Myocyte (in vitro differentiated cells): ENCODE measurements around the gene GINS1. TPM values are rescaled to one million over a fixed set of nuclear protein-coding genes. Genes with fewer than 3 reads are reported as not detected.
"Not testable (repeated sequence)": the region's sequence is repeated elsewhere in the genome, so short reads cannot be mapped to it uniquely, and the experiment has no call there.

Experiments
- DNase-seq: peaks from one replicate; pipeline ENCODE4 v3.0.0-alpha.2; 2012; ENCODE audit warnings: low read depth
- total RNA-seq: library from RNA; depleted of rRNA; stranded (reverse); fragments of >200 nt; gene quantifications from 2 replicates; pipeline ENCODE4 v1.2.3, GENCODE V29; 2014

Gene GINS1
- total RNA-seq, 1 donor from 2014 or later, result 2.2 TPM

DNA sequence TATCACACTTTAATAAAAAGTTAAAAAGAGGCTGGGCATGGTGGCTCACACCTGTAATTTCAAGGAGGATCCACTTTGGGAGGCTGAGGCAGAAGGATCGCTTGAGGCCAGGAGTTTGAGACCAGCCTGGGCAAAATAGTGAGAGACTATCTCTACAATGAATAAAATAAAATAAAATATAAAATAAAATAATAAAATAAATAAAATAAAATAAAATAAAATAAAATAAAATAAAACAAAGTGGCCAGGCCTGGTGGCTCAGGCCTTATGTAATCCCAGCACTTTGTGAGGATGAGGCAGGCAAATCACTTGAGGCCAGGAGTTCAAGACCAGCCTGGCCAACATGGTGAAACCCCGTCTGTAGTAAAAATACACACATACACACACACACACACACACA, 65.8 kb downstream of the GINS1 start:
- not testable (repeated sequence) for DNase-seq

DNA sequence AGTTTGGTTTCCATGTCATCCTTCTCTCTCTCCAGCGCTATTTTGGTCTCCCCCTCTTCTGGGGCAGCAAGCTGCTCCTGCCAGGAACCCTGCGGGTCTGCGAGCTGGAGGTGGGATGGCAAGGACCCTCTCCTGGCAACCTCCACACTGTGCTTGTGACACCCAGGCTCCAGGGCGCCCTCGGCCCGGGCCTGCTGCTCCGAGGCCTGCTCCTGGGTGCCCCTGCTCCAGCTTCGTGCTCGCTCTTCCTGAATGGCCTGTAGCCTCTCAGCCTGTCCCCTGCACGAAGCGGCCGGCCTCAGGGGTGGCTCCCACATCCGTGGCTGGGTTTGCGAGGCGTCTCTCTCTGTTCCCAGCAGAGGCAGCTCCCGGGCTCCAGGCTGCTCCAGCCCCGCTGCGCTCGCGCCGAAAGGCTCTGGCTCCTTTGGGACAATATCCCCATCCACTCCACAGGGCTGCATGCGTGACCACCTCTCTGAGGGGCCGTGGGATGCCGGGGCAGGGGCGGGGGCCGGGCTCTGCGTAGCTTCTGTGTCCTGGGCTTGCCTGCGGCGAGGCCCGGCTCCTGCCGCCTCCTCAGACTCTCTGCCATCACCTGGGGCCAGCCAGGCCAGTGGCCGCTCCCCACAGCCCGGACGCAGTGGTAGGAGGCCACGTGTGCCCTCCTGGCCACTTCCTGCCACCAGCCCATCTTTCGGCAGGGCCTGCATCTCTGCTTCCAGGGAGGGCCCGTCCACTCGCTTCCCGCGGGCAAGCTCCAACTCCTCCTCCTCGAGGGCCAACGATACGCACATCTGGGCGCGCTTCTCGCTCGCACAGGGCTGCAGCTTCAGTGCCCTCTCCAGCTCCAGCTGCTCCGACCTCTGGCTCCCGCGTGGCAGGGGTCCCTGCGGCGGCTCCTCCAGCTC, 68.9 kb downstream of the GINS1 start:
- DNase-seq, result no peak

DNA sequence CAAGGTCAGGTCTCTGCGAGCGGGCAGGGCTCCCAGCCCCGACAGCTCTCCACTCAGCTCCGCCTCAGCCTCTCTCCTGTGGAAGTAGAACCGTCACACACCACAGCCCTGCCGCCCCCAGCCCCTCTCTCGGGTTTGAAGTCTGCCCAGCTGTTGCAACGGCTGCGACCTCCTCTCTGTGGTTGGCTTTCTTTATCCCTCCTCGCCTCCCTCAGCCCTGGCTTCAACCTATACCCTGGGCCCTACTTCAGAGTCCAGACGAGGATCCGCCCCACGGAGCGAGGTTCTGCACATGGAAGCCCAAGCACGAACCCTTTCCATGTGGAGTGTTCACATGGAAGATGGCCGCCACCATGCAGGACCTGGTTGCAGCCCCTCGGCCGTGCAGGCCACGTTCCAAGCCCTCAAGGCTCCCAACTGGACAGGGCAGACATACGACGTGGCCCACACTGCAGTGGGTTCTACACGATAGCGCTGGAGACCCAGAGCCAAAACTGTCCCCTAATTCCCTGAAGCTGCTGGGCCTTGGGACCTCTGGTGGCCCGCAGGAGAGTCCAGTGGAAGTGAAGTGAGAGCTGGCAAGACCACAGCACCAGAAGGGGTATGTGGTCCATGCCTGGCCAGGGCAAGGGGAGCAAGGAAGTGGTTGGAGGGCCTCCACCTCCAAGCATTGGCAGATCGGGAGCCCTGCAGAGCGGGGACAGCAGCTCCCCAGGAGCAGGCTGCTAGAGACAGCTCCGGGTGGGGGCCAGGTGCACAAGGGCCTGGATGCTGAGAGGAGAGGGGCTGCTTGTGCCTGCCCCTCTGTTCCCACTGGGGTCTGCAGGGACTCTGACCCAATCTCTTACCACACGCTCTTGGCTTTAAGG, 69.8 kb downstream of the GINS1 start:
- no peak for DNase-seq

DNA sequence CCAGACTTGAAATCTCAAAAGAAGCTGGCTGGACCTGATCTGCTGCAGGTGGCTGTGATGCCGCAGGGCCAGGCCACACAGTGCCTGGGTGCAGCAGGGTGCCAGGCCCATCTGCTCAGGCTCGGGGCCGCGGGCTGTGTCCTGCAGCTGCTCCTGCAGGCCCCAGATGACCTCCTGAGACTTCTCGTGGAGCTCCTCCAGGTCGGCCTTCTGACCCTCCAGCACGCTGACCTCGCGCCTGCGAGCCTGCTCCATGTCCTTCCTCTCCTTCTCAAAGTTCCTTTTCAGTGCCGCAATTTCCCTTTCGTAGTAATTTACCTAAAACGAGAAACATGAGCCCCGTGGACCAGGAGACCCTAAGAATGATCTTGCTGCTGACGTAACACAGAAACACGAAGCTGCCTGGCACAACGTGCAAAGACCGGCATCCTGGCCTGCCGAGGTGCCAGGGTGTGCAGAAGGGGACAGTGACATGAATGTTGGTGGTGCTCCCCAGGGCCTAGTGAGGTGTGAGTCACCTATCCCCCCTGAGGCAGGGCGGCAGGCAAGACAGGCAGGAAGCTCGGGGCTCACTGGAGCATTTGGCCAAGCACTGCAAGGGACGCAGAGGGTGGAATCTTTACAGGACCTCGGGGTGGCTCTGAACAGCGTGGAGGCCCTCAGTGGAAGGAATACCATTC, 71.6 kb downstream of the GINS1 start:
- no peak for DNase-seq

DNA sequence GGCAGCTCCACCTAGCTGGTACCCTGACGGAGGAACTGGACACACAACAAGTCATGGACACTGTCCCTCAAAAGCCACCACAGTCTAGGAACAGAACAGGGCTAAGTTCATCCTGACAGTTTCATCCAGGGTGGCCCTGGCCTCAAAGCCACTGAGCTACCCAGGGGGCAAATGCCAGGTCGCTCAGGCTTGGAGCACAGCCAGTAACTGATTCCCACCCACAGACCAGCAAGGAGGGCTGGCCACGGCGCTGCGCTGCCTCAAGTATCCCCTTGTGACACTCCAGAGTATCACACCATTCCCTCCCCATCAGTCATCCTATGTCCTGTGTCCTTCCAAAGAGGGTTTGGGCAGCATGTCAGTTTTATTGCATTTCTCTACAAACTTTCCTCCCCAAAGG, 72.2 kb downstream of the GINS1 start:
- DNase-seq, result no peak

DNA sequence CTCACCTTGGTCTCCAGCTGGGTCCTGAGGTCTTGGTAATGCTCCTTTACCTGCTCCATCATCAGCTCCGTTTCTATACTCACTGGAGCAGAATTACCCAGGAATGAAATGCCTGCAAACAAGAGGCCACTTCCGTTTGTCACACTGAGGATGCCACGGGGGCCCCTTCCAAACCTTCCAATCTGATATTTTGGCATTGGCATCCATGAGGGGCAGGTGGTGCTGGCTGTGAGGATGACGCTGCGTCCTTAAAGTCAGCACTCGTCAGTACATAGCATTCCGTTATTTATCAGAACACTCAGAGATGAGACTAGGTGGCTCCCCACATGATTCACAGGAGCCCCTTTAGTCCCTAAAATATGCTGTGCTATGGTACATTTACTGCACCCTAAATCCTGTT, 72.7 kb downstream of the GINS1 start:
- DNase-seq, result no peak

DNA sequence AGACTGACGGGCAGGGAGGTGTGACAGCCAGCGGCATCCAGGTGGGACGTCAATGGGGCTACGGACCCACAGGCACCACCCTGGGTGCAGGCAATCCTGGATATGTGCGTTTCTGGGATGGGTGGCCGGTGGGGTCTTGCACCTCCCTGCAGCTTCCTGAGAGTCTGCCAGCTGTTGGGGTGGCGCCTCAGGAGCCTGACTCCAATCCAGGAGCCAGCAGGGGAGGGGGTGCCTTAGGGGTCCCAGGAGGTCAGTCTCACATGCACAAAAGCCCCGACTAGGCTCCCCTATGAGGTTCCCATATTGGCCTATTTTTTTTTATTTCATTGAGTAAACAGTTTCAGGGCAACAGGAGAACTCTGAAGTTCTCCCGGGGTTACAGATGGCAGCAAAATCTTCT, 73.3 kb downstream of the GINS1 start:
- no peak for DNase-seq

DNA sequence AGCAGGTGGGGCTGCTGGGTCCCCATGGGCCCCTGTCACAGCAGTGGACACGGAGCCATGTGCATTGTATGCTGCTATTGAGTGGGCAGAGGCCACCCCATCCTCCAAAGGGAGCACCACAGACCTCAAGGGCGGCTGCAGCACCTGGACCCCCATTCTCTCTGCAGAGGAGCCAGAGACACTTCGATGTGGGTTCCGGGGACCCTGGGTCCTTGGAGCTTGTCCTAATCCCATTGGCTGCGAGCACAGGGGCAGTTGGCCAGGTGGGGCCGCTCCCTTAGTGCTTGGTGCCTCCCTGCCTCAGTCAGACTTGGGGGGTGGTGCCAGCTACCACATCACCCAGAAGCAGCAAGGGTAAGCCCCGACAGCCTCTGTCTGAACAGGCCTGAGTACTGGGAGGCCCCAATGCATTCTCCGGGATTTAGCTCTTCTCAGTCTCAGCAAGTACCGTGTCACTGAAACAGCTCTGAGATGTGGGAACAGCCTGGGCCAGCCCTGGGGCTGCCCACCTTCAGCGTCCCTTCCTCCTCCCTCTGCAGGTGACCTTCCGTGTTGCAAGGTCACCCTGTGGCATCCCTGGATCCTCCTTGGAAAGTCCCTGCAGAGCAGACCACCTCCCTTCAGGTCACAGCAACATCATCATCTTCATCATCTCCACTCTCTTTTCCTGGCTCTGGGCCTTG, 73.9 kb downstream of the GINS1 start:
- DNase-seq, result no peak

DNA sequence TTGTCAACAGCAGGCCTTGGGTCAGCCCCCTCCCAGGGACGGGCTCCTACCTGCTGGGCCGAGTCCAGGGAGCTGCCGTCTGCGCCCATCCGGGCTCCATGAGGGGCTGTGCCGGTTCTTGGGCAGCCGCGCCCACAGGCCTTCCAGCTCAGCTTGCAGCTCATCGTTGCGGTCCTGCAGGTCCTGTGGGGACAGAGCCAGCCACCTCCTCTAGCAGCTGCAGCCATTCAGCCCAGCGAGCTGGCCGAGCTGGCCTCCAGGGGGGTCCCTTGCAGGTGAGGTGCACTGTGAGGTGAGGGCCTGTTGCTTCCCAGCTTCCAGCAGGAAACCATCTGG, 74.4 kb downstream of the GINS1 start:
- no peak for DNase-seq

DNA sequence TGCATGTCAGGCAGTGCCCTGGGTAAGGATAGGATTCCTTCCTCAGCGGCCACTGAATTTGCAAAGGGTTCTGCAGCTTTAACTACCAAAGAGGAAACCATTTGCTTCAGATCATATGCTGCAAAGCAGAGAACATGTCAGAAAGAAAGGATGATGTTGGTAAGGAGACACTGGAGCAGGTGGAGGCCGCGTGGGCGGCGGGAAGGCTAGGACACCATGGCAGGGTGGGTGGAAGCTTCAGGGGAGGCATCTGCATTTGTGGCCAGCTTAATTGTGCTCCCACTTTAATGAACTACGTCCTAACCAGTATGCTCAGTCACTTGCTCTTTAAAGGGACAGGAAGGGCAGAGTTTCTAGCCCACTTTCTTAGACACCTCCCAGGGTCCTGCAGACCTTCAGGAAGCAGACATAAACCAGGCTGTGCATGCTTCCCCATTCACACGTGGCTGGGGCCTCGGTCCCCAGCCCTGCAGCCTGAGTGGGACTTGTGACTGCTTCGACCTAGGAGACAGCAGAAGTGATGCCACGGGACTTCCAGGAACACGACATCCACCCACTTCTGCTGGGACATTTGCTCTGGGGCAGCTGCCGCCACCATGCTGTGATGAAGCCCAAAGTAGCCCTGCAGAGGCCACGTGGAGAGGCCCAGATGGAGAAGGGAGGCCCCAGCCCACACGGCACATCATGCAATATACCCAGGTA, 76.1 kb downstream of the GINS1 start:
- DNase-seq, result no peak

DNA sequence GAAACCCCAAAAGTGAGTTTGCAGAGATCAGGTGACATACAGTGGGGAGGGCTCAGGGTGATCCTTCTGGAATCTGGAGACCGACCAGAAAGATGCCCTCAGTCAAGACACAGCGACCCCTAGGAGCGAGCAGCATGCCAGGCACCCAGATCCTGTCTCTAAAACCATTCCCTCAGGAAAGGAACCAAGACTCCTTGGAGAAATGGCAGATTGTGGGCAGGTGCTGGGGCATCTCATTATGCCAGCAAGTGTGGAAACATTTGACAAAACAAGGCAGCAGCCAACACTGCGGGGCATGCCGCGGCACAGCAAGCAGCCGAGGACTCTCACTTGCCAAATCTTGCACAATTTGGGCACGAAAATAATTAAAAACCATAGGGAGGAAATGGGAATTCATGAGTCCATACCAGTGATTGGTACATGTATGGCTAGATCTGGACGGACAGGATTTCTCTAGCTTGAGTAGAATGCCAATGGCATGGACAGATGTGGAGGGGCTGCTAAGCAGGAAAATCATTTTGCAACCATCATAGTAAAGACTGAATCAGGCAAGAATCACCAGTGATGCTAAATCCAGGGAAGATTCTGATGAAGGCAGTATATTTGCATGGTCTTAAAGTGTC, 76.9 kb downstream of the GINS1 start:
- no peak for DNase-seq

DNA sequence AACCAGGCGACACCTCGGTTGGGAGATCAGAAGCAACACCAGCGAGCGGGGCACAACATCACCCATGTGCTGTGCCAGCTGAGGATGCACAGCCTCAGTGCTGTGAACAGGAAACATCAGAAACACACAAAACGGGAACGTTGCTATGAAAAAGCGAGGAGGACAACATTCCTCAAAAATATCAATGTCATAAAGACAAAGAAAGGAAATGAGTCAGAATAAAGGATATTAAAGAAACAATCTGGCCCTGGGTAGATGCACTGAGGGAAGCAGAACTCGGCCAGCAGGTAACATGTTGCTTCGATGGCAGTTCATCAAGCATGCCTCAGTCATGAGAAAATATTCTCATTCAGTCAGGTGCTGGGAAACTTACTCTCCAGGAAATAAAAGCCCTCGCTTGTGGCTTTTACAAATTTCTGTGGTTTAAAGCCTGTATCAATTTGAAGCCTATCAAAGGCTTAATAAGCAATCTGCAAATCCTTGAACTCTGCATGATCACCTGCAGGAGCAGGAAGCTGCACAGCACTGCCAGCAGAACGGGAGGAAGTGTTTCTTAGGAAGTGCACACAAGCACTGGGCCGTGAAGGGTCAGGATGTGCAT, 77.5 kb downstream of the GINS1 start:
- no peak for DNase-seq

DNA sequence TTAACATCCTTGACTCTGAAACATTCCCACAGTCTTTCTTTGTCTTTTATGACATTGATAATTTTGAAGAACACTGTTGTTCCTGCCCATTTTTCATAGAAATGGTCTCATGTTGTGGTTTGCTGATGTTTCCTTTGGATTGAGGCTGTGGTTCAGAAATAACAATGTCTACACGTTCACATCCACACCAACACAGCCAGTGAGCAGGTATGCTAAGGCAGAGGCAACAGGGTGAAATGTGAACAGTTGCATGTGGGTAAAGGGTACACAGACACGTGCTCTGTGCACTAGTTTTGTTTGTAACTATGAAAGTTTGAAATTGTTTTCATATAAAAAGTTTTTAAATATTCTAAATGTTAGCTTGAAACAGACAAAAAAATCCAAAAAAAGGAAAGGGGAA, 78.4 kb downstream of the GINS1 start:
- DNase-seq, result no peak

DNA sequence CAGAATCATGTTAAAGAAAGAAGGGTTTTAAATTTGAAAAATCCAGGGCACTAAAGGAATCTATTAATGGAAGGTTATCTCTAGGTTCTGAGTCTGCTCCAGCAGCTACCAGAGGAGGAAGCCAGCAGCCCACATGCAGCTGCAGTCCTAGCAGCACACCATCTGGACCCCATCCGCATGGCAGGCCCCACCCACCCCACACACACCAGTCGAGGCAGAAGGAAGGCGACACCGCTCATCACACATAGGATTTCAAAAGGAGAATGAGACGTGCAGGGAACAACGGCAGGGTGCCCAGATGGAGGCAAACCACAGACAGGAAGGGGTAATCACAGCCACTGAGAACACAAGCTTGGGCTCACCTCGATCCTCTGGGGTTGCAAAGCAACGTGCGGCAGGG, 78.9 kb downstream of the GINS1 start:
- peak; percentile 37 for DNase-seq

DNA sequence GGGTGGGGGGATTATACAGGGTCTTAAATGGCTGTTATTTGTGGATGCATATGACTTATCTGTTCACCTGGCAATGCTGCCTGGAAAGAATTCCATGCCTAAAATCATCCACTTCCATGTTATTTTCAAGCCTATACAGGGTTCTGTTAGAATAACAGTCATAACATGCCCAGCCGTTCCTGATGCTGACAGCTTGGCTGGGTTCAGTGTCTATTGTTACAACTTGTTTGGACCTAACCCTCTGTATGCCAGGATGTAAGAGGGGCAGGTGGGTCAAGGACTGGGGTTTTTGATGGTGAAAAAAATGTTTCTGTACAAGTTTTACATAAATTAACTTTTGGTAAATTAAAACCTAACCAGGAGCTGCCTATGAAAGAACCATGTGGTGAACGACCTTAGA, 79.8 kb downstream of the GINS1 start:
- no peak for DNase-seq

DNA sequence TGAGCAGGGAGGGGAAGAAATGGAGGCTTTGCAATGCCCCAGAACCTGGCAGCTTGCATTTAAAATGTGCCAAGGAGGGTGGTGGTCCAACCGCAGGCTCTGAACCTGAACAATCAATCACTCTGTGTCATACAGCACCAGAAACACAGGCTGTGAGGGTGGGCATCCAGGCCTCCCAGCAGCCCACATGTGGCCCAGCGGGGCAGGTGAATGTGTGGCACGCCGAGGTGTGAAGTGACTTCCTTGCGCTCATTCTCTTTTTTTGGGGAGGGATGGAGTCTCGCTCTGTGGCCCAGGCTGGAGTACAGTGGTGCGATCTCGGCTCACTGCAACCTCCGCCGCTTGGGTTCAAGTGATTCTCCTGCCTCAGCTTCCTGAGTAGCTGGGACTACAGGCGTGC, 80.5 kb downstream of the GINS1 start:
- DNase-seq, result no peak

DNA sequence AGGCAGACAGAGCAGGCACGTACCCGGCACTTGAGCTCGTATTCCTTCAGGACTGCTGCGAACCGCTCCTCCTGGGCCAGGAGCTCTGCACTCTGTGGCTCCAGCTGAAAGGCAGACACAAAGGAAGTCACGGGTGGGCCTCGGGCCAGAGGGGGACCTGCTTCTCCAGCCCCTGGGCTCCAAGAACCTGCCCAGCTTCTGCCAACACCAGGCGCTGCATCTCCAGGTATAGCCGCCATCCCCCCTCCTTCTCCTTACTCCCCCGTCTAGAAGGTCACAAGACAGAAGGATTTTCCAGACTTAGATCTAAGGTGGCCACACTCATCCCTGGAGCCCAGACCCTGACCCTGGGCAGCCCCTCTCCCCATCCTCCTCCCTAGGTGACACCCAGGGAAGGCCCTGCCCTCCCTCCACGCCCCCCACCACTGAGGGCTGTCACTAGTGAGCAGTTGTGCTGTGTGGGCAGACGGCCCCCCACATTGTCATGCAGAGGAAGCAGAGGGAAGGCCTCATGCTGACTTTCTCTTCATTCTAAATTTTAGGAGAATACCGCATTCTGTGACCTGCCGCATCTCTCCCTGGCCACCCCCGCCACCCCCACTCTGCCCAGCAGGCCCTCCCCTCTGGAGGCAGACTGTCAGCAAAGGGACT, 81.9 kb downstream of the GINS1 start:
- no peak for DNase-seq

DNA sequence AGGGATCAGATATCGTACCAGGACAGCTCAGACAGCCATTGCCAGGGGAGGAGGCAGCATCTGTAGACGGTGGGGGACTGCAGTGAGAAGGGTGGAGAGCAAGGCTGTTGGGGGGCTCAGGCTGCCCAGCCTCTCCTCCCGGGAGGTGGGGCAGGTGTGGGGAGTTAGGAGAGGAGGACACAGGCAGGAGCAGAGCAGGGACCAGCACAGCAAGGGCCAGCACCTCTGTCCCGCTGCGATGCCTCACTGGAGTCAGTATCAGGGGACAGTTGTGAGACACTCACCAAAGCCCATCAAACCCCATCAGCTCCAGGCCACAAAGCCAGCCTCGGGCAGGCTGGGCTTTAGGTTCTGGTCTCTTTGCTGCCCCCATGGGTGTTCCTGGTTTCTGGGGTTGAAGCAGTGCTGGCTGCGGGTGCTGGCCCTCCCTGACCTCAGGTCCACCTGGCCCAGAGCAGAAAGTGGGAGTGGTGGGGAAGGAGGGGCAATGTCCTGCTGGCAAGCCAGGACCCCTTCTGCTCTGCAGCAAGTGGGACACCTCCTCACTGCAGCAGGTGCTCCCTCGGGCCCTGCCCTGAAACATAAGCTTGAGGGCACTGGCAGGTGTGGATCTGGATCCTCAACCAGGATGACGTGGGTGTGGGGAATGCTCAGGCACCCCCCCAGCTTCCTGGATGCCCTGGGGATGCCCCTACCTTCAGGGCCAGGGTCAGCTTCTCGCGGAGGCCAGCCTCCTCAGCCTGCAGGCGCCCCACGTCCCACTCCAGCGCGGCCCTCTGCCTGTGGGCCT, 83.4 kb downstream of the GINS1 start:
- DNase-seq, result no peak
